Endothelial cell of umbilical vein (primary cell): ENCODE results near the gene MTG2. TPM values are rescaled to one million over a fixed set of nuclear protein-coding genes. Genes with fewer than 3 reads are reported as not detected.

Experiments used
- BruUV-seq: library from RNA; stranded (reverse); fragments of 400-500 nt; replicated peaks from 2 replicates; lab custom pipeline; 2021; lab: Mats Ljungman, UMichigan
- CTCF ChIA-PET: fragments of 300-600, 350-600 bp; sonication (Branson Sonifier 250); formaldehyde crosslinking; loops from one replicate; lab custom pipeline; 2021; ENCODE audit warnings: antibody characterized with exemption, inconsistent platforms; lab: Charles Lee
- POLR2A ChIA-PET: fragments of 300-600, 350-600 bp; sonication (Branson Sonifier 250); formaldehyde crosslinking; loops from one replicate; lab custom pipeline; 2021; ENCODE audit warnings: antibody characterized with exemption, inconsistent platforms; lab: Charles Lee
- DNase-seq: peaks from one replicate; pipeline ENCODE4 v3.0.0-alpha.2; 2011; ENCODE audit warnings: low read depth, low spot score
- FAIRE-seq: peaks from 2 replicates; lab custom pipeline; 2011; peaks lifted over from hg19 to GRCh38; lab: Jason Lieb, UNC
- H2AFZ ChIP-seq: 2 replicates; pipeline ENCODE4 v1.6.0; 2012; ENCODE audit warnings: low read depth, low read length, control low read depth, inconsistent platforms
- H3K27ac ChIP-seq: 2 replicates; pipeline ENCODE4 v1.5.1; 2011; ENCODE audit warnings: low read depth, mild to moderate bottlenecking, control low read depth, low read length, moderate library complexity; ENCODE audit not compliant: insufficient read depth
- H3K27me3 ChIP-seq, 2 experiments: 2 replicates each; pipeline versions ENCODE4 v1.6.0 to v1.6.1; 2011; ENCODE audit warnings: low read length in 2 of 2, mixed read lengths in 1 of 2; ENCODE audit not compliant: control insufficient read depth in 2 of 2, insufficient read depth in 2 of 2
- H3K36me3 ChIP-seq, 2 experiments: 2 replicates in 1 of 2; 3 replicates in 1 of 2; pipeline ENCODE4 v1.5.1; 2011; ENCODE audit warnings: low read length in 2 of 2, mild to moderate bottlenecking in 1 of 2, moderate library complexity in 1 of 2; ENCODE audit not compliant: control insufficient read depth in 2 of 2, insufficient read depth in 2 of 2; ENCODE audit errors: extremely low read depth in 1 of 2
- H3K4me1 ChIP-seq: 3 replicates; pipeline ENCODE4 v1.5.1; 2011; ENCODE audit warnings: mild to moderate bottlenecking, low read length; ENCODE audit not compliant: control insufficient read depth, insufficient read depth; ENCODE audit errors: extremely low read depth
- H3K4me2 ChIP-seq: 2 replicates; pipeline ENCODE4 v1.6.1; 2011; ENCODE audit warnings: low read length, control low read depth, mixed read lengths; ENCODE audit not compliant: insufficient read depth
- H3K4me3 ChIP-seq, 3 experiments: fragments of 200-600 bp in 1 of 3; sonication (generic), shearing (Covaris generic) in 1 of 3; replicated peaks in 1 of 3; 2 replicates each; pipeline ENCODE4 v1.5.1; 2011 to 2016; ENCODE audit warnings: control low read depth in 3 of 3, low read length in 3 of 3, mild to moderate bottlenecking in 2 of 3, inconsistent platforms in 1 of 3, low read depth in 1 of 3, moderate library complexity in 1 of 3; ENCODE audit not compliant: insufficient read depth in 1 of 3
- H3K79me2 ChIP-seq: 2 replicates; pipeline ENCODE4 v1.6.0; 2012; ENCODE audit warnings: low read length, inconsistent platforms; ENCODE audit not compliant: control insufficient read depth, insufficient read depth
- H3K9ac ChIP-seq: replicated peaks from 2 replicates; pipeline ENCODE3; 2011; ENCODE audit warnings: low read length, control low read depth; ENCODE audit not compliant: insufficient read depth; ENCODE audit errors: extremely low read depth
- H3K9me1 ChIP-seq: replicated peaks from 3 replicates; pipeline ENCODE4 v1.6.0; 2011; ENCODE audit warnings: mild to moderate bottlenecking, low read length; ENCODE audit not compliant: control insufficient read depth, insufficient read depth; ENCODE audit errors: extremely low read depth
- H3K9me3 ChIP-seq: replicated peaks from 2 replicates; pipeline ENCODE4 v1.5.1; 2012; ENCODE audit warnings: low read length, inconsistent platforms; ENCODE audit not compliant: control insufficient read depth, insufficient read depth
- H4K20me1 ChIP-seq: replicated peaks from 2 replicates; pipeline ENCODE3; 2011; ENCODE audit warnings: mild to moderate bottlenecking, low read length; ENCODE audit not compliant: control insufficient read depth, insufficient read depth; ENCODE audit errors: extremely low read depth
- CTCF ChIP-seq, 2 donors: IDR thresholded peaks; 1 replicate in 1 of 2; 2 replicates in 1 of 2; pipeline ENCODE4 v1.5.1; 2011; ENCODE audit warnings: low read length in 2 of 2, mild to moderate bottlenecking in 2 of 2, moderate library complexity in 2 of 2, control low read depth in 1 of 2, inconsistent platforms in 1 of 2, low read depth in 1 of 2; ENCODE audit not compliant: insufficient read depth in 1 of 2; ENCODE audit errors: extremely low read depth in 1 of 2
- EZH2 ChIP-seq: IDR thresholded peaks from 2 replicates; pipeline ENCODE4 v1.6.1; 2012; ENCODE audit warnings: borderline replicate concordance, low read depth, mild to moderate bottlenecking, moderate library complexity, low read length, inconsistent platforms; ENCODE audit not compliant: severe bottlenecking
- FOS ChIP-seq: IDR thresholded peaks from 2 replicates; pipeline ENCODE4 v1.6.1; 2011; ENCODE audit warnings: mild to moderate bottlenecking, low read length, moderate library complexity, borderline replicate concordance; ENCODE audit not compliant: insufficient read depth
- GATA2 ChIP-seq: IDR thresholded peaks from 2 replicates; pipeline ENCODE4 v1.7.0; 2011; ENCODE audit warnings: low read depth, mild to moderate bottlenecking, moderate library complexity, mixed read lengths, low read length; ENCODE audit not compliant: insufficient read length, insufficient read depth
- JUN ChIP-seq: IDR thresholded peaks from 2 replicates; pipeline ENCODE4 v1.6.1; 2011; ENCODE audit warnings: borderline replicate concordance, low read depth; ENCODE audit not compliant: insufficient read length, insufficient read depth
- MAX ChIP-seq: IDR thresholded peaks from 2 replicates; pipeline ENCODE4 v1.6.1; 2011; ENCODE audit not compliant: insufficient read depth, insufficient read length
- MYC ChIP-seq: IDR thresholded peaks from one replicate; pipeline ENCODE4 v1.6.1; 2011; ENCODE audit warnings: mild to moderate bottlenecking, low read depth, low read length
- POLR2A ChIP-seq: IDR thresholded peaks from 2 replicates; pipeline ENCODE4 v1.6.1; 2012; ENCODE audit warnings: low read depth, mild to moderate bottlenecking, control low read depth, low read length
- POLR2AphosphoS5 ChIP-seq: IDR thresholded peaks from 2 replicates; pipeline ENCODE4 v1.6.1; 2012; ENCODE audit warnings: low read depth, mild to moderate bottlenecking, control low read depth, low read length, moderate library complexity; ENCODE audit not compliant: insufficient read depth
- dilution Hi-C: fragments of 300-500 bp; cut with MboI; formaldehyde crosslinking; loops from one replicate; pipeline ENCODE4 v1.15.0; 2019; ENCODE audit warnings: low sequenced_read_pairs; ENCODE audit not compliant: extremely low pct_ligation_motif_present
- intact Hi-C: fragments of 100-400 bp; cut with micrococcal nuclease; formaldehyde crosslinking; loops from one replicate; pipeline ENCODE4 v1.10.0; 2022
- polyA plus RNA-seq, 4 experiments: library from polyadenylated mRNA; depleted of rRNA in 3 of 4; stranded (reverse) in 3 of 4; unstranded in 1 of 4; fragments of >200 nt; gene quantifications; 2 replicates each; pipeline versions ENCODE4 v1.2.1 to v1.2.3, GENCODE V29; 2011 to 2012; ENCODE audit warnings: missing spikeins in 1 of 4
- total RNA-seq: library from RNA; stranded (reverse); gene quantifications from 2 replicates; pipeline ENCODE4 v1.2.3, GENCODE V29; 2021

The MTG2 gene
- total and polyA plus RNA-seq, 2 donors (not counting 3 experiments of a cell fraction or from before 2014, with no cell fraction given), result 19.9 to 31.6 TPM

- TF ChIP-seq MAX (no peak), JUN (no peak), GATA2 (no peak), EZH2 (no peak), POLR2AphosphoS5 (no peak), CTCF (IDR thresholded peaks at IDR 0.05; ENCODE audit: extremely low read depth in 1 of 2, insufficient read depth in 1 of 2, low read depth in 1 of 2, low read length in 2 of 2) (no peak), MYC (no peak), FOS (no peak), POLR2A (no peak)
- H3K9me3 ChIP-seq, result no peaks in the 10 kb centered on the region
- CTCF ChIA-PET, result no interaction called here
- H3K9ac ChIP-seq, result no peak overlapping the region
- H3K79me2 ChIP-seq, result peaks cover 8% of the 10 kb centered on the region
- no peaks in the 10 kb centered on the region for H3K4me1 ChIP-seq
- H3K9me1 ChIP-seq, result no peaks in the 10 kb centered on the region
- BruUV-seq, result no TSS peak
- no peaks in the 10 kb centered on the region for H4K20me1 ChIP-seq
- DNase-seq, result no peak
- H2AFZ ChIP-seq, result no peak overlapping the region
- H3K4me3 ChIP-seq, result no peak overlapping the region
- H3K4me2 ChIP-seq, result no peak overlapping the region
- H3K27me3 ChIP-seq, result no peaks in the 10 kb centered on the region
- POLR2A ChIA-PET, result no interaction called here
- intact Hi-C loops, result no loop called here
- peaks cover 11 to 47% of the 10 kb centered on the region in 2 experiments for H3K36me3 ChIP-seq
- FAIRE-seq, result no peak
- dilution Hi-C loops, result no loop called here
- H3K27ac ChIP-seq, result no peak overlapping the region
Measured at GRCh38 chr20:62163485-62163865, 19.4 kb upstream of the MTG2 start.
